Endothelial cell of umbilical vein (primary cell): ENCODE results near the gene CLPTM1L. TPM values are rescaled to one million over a fixed set of nuclear protein-coding genes. Genes with fewer than 3 reads are reported as not detected.
"Not testable (repeated sequence)": the region's sequence is repeated elsewhere in the genome, so short reads cannot be mapped to it uniquely, and the experiment has no call there.

Experiments
- BruUV-seq: library from RNA; stranded (reverse); fragments of 400-500 nt; replicated peaks from 2 replicates; lab custom pipeline; 2021; lab: Mats Ljungman, UMichigan
- CTCF ChIA-PET: fragments of 300-600, 350-600 bp; sonication (Branson Sonifier 250); formaldehyde crosslinking; loops from one replicate; lab custom pipeline; 2021; ENCODE audit warnings: antibody characterized with exemption, inconsistent platforms; lab: Charles Lee
- POLR2A ChIA-PET: fragments of 300-600, 350-600 bp; sonication (Branson Sonifier 250); formaldehyde crosslinking; loops from one replicate; lab custom pipeline; 2021; ENCODE audit warnings: antibody characterized with exemption, inconsistent platforms; lab: Charles Lee
- DNase-seq: peaks from one replicate; pipeline ENCODE4 v3.0.0-alpha.2; 2011; ENCODE audit warnings: low read depth, low spot score
- FAIRE-seq: peaks from 2 replicates; lab custom pipeline; 2011; peaks lifted over from hg19 to GRCh38; lab: Jason Lieb, UNC
- H2AFZ ChIP-seq: 2 replicates; pipeline ENCODE4 v1.6.0; 2012; ENCODE audit warnings: low read depth, low read length, control low read depth, inconsistent platforms
- H3K27ac ChIP-seq: 2 replicates; pipeline ENCODE4 v1.5.1; 2011; ENCODE audit warnings: low read depth, mild to moderate bottlenecking, control low read depth, low read length, moderate library complexity; ENCODE audit not compliant: insufficient read depth
- H3K27me3 ChIP-seq, 2 experiments: 2 replicates each; pipeline versions ENCODE4 v1.6.0 to v1.6.1; 2011; ENCODE audit warnings: low read length in 2 of 2, mixed read lengths in 1 of 2; ENCODE audit not compliant: control insufficient read depth in 2 of 2, insufficient read depth in 2 of 2
- H3K36me3 ChIP-seq, 2 experiments: 2 replicates in 1 of 2; 3 replicates in 1 of 2; pipeline ENCODE4 v1.5.1; 2011; ENCODE audit warnings: low read length in 2 of 2, mild to moderate bottlenecking in 1 of 2, moderate library complexity in 1 of 2; ENCODE audit not compliant: control insufficient read depth in 2 of 2, insufficient read depth in 2 of 2; ENCODE audit errors: extremely low read depth in 1 of 2
- H3K4me1 ChIP-seq: 3 replicates; pipeline ENCODE4 v1.5.1; 2011; ENCODE audit warnings: mild to moderate bottlenecking, low read length; ENCODE audit not compliant: control insufficient read depth, insufficient read depth; ENCODE audit errors: extremely low read depth
- H3K4me2 ChIP-seq: 2 replicates; pipeline ENCODE4 v1.6.1; 2011; ENCODE audit warnings: low read length, control low read depth, mixed read lengths; ENCODE audit not compliant: insufficient read depth
- H3K4me3 ChIP-seq, 3 experiments: fragments of 200-600 bp in 1 of 3; sonication (generic), shearing (Covaris generic) in 1 of 3; replicated peaks in 1 of 3; 2 replicates each; pipeline ENCODE4 v1.5.1; 2011 to 2016; ENCODE audit warnings: control low read depth in 3 of 3, low read length in 3 of 3, mild to moderate bottlenecking in 2 of 3, inconsistent platforms in 1 of 3, low read depth in 1 of 3, moderate library complexity in 1 of 3; ENCODE audit not compliant: insufficient read depth in 1 of 3
- H3K79me2 ChIP-seq: 2 replicates; pipeline ENCODE4 v1.6.0; 2012; ENCODE audit warnings: low read length, inconsistent platforms; ENCODE audit not compliant: control insufficient read depth, insufficient read depth
- H3K9ac ChIP-seq: replicated peaks from 2 replicates; pipeline ENCODE3; 2011; ENCODE audit warnings: low read length, control low read depth; ENCODE audit not compliant: insufficient read depth; ENCODE audit errors: extremely low read depth
- H3K9me1 ChIP-seq: replicated peaks from 3 replicates; pipeline ENCODE4 v1.6.0; 2011; ENCODE audit warnings: mild to moderate bottlenecking, low read length; ENCODE audit not compliant: control insufficient read depth, insufficient read depth; ENCODE audit errors: extremely low read depth
- H3K9me3 ChIP-seq: replicated peaks from 2 replicates; pipeline ENCODE4 v1.5.1; 2012; ENCODE audit warnings: low read length, inconsistent platforms; ENCODE audit not compliant: control insufficient read depth, insufficient read depth
- H4K20me1 ChIP-seq: replicated peaks from 2 replicates; pipeline ENCODE3; 2011; ENCODE audit warnings: mild to moderate bottlenecking, low read length; ENCODE audit not compliant: control insufficient read depth, insufficient read depth; ENCODE audit errors: extremely low read depth
- CTCF ChIP-seq, 2 donors: IDR thresholded peaks; 1 replicate in 1 of 2; 2 replicates in 1 of 2; pipeline ENCODE4 v1.5.1; 2011; ENCODE audit warnings: low read length in 2 of 2, mild to moderate bottlenecking in 2 of 2, moderate library complexity in 2 of 2, control low read depth in 1 of 2, inconsistent platforms in 1 of 2, low read depth in 1 of 2; ENCODE audit not compliant: insufficient read depth in 1 of 2; ENCODE audit errors: extremely low read depth in 1 of 2
- EZH2 ChIP-seq: IDR thresholded peaks from 2 replicates; pipeline ENCODE4 v1.6.1; 2012; ENCODE audit warnings: borderline replicate concordance, low read depth, mild to moderate bottlenecking, moderate library complexity, low read length, inconsistent platforms; ENCODE audit not compliant: severe bottlenecking
- FOS ChIP-seq: IDR thresholded peaks from 2 replicates; pipeline ENCODE4 v1.6.1; 2011; ENCODE audit warnings: mild to moderate bottlenecking, low read length, moderate library complexity, borderline replicate concordance; ENCODE audit not compliant: insufficient read depth
- GATA2 ChIP-seq: IDR thresholded peaks from 2 replicates; pipeline ENCODE4 v1.7.0; 2011; ENCODE audit warnings: low read depth, mild to moderate bottlenecking, moderate library complexity, mixed read lengths, low read length; ENCODE audit not compliant: insufficient read length, insufficient read depth
- JUN ChIP-seq: IDR thresholded peaks from 2 replicates; pipeline ENCODE4 v1.6.1; 2011; ENCODE audit warnings: borderline replicate concordance, low read depth; ENCODE audit not compliant: insufficient read length, insufficient read depth
- MAX ChIP-seq: IDR thresholded peaks from 2 replicates; pipeline ENCODE4 v1.6.1; 2011; ENCODE audit not compliant: insufficient read depth, insufficient read length
- MYC ChIP-seq: IDR thresholded peaks from one replicate; pipeline ENCODE4 v1.6.1; 2011; ENCODE audit warnings: mild to moderate bottlenecking, low read depth, low read length
- POLR2A ChIP-seq: IDR thresholded peaks from 2 replicates; pipeline ENCODE4 v1.6.1; 2012; ENCODE audit warnings: low read depth, mild to moderate bottlenecking, control low read depth, low read length
- POLR2AphosphoS5 ChIP-seq: IDR thresholded peaks from 2 replicates; pipeline ENCODE4 v1.6.1; 2012; ENCODE audit warnings: low read depth, mild to moderate bottlenecking, control low read depth, low read length, moderate library complexity; ENCODE audit not compliant: insufficient read depth
- dilution Hi-C: fragments of 300-500 bp; cut with MboI; formaldehyde crosslinking; loops from one replicate; pipeline ENCODE4 v1.15.0; 2019; ENCODE audit warnings: low sequenced_read_pairs; ENCODE audit not compliant: extremely low pct_ligation_motif_present
- intact Hi-C: fragments of 100-400 bp; cut with micrococcal nuclease; formaldehyde crosslinking; loops from one replicate; pipeline ENCODE4 v1.10.0; 2022
- polyA plus RNA-seq, 4 experiments: library from polyadenylated mRNA; depleted of rRNA in 3 of 4; stranded (reverse) in 3 of 4; unstranded in 1 of 4; fragments of >200 nt; gene quantifications; 2 replicates each; pipeline versions ENCODE4 v1.2.1 to v1.2.3, GENCODE V29; 2011 to 2012; ENCODE audit warnings: missing spikeins in 1 of 4
- total RNA-seq: library from RNA; stranded (reverse); gene quantifications from 2 replicates; pipeline ENCODE4 v1.2.3, GENCODE V29; 2021

CLPTM1L gene
- total and polyA plus RNA-seq, 2 donors (not counting 3 experiments of a cell fraction or from before 2014, with no cell fraction given), result 116 to 191 TPM

DNA sequence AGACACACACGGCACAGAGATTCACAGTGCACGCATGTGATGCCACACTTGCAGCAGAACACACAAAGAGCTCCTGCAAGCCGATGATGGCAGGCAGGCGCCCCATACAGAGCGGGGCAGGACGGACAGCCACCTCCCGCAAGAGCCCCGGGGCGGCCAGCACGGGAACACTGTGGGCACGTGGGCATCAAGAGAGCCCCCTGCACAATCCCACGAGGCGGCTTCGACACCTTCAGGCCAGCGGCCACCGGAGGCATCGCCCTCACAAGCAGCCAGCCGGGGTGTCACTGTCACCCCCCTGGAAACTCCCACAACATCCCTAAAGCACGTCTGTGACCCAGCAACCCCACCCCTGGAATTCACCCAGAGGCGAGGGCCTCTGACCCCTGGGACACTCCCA is 68.0 kb downstream of the CLPTM1L start:
- no peak for TF ChIP-seq FOS
- no peak for TF ChIP-seq POLR2AphosphoS5
- TF ChIP-seq MAX, result no peak
- no peak for TF ChIP-seq GATA2
- no peak for TF ChIP-seq POLR2A
- TF ChIP-seq JUN, result no peak
- TF ChIP-seq EZH2, result no peak
- no peak for TF ChIP-seq MYC
- TF ChIP-seq CTCF (IDR thresholded peaks at IDR 0.05; ENCODE audit: extremely low read depth in 1 of 2, insufficient read depth in 1 of 2, low read depth in 1 of 2, low read length in 2 of 2), result no peak
- no peaks in the 10 kb centered on the region for H4K20me1 ChIP-seq
- no peaks in the 10 kb centered on the region for H3K36me3 ChIP-seq
- H2AFZ ChIP-seq, result no peak overlapping the region
- H3K9ac ChIP-seq, result no peak overlapping the region
- no peak overlapping the region for H3K27ac ChIP-seq
- no peaks in the 10 kb centered on the region for H3K9me1 ChIP-seq
- H3K4me3 ChIP-seq, result no peak overlapping the region
- no TSS peak for BruUV-seq
- H3K4me1 ChIP-seq, result no peaks in the 10 kb centered on the region
- H3K79me2 ChIP-seq, result no peaks in the 10 kb centered on the region
- dilution Hi-C loops, result no loop called here
- ChIA-PET CTCF (no interaction called here), POLR2A (no interaction called here)
- no peak for FAIRE-seq
- H3K4me2 ChIP-seq, result no peak overlapping the region
- H3K9me3 ChIP-seq, result no peaks in the 10 kb centered on the region
- DNase-seq, result no peak
- H3K27me3 ChIP-seq, result no peaks in the 10 kb centered on the region
- intact Hi-C loops, result no loop called here

- POLR2A ChIA-PET, result not testable (repeated sequence)
Measured at GRCh38 chr5:1275397-1276391, 69.2 kb downstream of the CLPTM1L start.

More at GRCh38 chr5:1275397-1276391, 69.2 kb downstream of the CLPTM1L start:
- H3K4me2 ChIP-seq, H3K27me3 ChIP-seq, H2AFZ ChIP-seq, BruUV-seq, intact Hi-C loops, H3K9me3 ChIP-seq, CTCF ChIA-PET, dilution Hi-C loops, H3K9me1 ChIP-seq, H3K36me3 ChIP-seq, H3K4me1 ChIP-seq, H3K4me3 ChIP-seq, H3K9ac ChIP-seq, FAIRE-seq, H3K27ac ChIP-seq, H3K79me2 ChIP-seq, DNase-seq, H4K20me1 ChIP-seq: not testable (repeated sequence)
